ENCODE data around the gene ENAH. TPM values are rescaled to one million over a fixed set of nuclear protein-coding genes. Genes with fewer than 3 reads are reported as not detected.
A peak's percentile ranks its signal among the peaks of the same experiment; 100 is the strongest.
"Not testable (repeated sequence)": the region's sequence is repeated elsewhere in the genome, so short reads cannot be mapped to it uniquely, and the experiment has no call there.

The ENAH gene
- polyA plus RNA-seq (ENCODE audit: insufficient read length) = 146 TPM

DNA sequence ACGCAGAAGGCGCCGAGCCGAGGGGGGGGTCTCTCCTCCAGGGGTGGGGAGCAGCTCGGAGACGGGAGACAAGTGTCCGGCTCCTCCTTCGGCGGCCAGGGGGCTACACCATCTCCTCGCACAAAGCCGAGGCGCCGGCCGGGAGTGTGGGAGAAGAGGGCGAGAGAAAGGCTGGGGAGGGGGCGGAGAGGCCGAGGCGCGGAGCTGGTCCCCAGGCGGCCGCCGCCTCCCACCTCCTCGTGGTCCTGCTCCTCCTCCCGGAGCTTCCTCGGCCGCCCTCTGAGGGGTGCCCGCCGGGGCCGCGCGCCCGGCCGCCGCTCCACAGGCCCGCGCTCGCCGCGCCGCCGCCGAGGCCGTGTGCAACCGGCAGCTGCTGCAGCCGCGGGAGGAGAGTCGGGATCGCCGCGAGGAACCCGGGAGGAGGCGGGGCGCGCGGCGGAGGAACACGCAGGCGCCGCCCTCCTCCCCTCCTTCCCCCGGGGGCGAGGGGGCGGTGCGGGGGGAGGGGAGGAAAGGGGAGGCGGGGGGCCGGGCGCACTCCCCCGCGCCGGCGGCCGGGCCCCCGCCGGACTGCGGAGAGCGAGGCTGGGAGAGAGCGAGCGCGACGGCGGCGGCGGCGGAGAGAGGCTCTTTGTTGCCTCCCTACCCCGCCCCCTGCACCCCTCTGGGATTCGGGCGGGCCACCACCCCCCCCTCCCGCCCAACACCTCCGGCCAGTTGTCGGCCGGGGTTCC, at the start of gene ENAH:
Gene ENAH (minus strand): TSS at position 395 of the 734 bp plus-strand sequence. CDS start 433 bp downstream, outside the sequence.
- DNase-seq (ENCODE audit: low read depth) = no peak

DNA sequence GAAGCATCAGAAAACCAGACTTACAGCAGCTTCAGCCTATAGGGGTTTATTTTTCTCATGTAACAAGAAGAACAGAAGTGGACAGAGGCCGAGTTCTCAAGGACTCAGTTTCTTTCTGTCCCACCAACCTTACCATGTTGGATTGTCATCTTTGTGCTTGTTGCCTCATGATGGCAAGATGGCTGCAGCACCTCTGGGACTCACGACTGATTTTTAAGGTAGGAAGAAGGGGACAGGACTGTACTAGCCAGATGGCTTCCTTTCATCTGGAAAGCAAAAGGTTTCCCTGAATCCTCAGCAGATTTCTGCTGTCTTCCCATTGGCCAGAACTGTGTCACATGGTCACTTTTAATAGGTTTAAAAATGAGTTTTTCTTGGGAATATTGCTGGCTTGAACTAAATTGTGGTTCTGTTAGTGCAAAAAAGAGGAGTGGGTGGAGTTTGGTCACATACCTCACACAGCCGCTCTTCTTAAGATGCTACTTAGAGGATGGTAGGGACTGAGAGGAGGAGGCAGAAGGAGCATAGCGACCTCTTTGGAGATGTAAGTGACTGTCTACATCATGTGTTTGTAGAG, 48.1 kb upstream of the ENAH start:
- no peak for DNase-seq (ENCODE audit: low read depth)

DNA sequence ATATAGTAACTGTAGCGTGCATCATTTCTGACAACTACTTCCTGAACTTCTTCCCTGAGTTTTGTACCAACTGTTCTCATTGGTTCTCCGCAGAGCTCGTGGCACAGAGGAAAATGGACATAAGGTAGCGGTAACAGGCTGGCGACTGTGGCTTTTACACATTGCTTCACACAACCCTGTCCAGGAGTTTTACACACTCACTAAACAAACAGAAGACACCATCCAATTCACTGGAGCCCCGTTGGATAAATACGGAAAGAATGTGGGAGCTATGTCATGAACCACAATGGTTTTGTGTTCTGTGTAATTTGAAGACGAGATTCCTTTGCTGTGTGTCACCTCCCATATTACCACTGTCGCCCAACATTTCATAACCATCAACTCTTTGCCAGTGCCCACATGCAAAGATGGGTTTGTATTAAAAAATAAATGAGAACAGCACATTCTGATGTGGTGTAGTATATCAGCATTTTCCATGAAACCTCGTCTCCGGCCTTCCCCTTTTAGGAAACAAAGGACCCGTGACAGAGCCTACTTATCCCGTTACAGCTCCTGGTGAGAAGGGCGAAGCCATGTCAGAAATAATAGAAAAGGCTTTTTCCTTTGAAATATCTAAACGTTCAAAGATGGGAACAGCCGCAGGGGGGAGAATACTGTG, 47.4 kb upstream of the ENAH start:
- DNase-seq (ENCODE audit: low read depth) = no peak

DNA sequence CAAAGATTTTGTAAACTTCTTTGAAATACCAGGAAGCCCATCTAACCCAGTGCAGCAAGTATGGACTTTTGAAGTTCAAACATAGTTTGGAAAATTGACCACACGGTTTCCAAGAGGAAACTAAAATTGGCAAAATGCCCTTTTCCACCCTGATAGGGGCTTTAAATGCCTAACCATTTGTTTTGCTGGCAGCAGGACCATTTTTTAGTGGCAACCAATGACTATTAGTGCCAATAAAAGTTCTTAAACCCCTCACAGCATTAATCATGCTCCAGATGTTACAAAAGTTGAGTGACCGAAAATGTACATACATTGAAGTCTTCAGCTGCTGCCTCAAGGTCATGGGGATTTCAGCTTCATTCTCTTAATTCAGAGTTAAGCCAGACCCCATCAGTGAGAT, 46.4 kb upstream of the ENAH start:
- no peak for DNase-seq (ENCODE audit: low read depth)

DNA sequence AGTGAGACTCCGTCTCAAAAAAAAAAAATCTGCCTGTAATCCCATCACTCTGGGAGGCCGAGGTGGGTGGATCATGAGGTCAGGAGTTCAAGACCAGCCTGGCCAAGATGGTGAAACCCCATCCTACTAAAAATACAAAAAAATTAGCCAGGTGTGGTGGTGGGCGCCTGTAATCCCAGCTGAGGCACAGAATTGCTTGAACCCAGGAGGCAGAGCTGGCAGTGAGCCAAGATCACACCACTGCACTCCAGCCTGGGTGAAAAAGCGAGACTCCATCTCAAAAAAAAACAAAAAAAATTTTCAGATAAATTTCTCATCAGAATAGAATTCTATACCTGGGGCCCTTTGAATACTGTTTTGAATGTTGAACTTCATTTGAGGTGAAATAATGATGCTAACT, 45.3 kb upstream of the ENAH start:
- not testable (repeated sequence) for DNase-seq (ENCODE audit: low read depth)

DNA sequence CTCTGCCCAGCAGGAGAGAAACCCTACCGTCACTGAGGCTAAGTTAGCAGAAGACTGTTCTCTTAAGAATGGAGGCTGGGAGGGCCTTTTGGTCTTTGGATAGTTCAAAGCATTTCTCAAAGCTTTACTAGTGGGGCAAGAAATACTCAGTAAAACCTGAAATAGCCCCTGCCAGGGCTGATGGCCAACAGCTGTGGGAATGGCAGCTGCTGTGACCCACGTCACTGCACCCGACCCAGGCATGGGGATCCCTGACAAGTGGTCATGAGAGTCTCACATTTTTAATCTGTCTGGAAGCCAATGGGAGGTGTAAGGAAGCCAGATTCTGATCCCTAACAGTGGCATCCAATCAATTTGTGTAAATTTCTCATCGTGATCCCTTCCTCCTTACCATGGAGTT, 44.5 kb upstream of the ENAH start:
- no peak for DNase-seq (ENCODE audit: low read depth)

DNA sequence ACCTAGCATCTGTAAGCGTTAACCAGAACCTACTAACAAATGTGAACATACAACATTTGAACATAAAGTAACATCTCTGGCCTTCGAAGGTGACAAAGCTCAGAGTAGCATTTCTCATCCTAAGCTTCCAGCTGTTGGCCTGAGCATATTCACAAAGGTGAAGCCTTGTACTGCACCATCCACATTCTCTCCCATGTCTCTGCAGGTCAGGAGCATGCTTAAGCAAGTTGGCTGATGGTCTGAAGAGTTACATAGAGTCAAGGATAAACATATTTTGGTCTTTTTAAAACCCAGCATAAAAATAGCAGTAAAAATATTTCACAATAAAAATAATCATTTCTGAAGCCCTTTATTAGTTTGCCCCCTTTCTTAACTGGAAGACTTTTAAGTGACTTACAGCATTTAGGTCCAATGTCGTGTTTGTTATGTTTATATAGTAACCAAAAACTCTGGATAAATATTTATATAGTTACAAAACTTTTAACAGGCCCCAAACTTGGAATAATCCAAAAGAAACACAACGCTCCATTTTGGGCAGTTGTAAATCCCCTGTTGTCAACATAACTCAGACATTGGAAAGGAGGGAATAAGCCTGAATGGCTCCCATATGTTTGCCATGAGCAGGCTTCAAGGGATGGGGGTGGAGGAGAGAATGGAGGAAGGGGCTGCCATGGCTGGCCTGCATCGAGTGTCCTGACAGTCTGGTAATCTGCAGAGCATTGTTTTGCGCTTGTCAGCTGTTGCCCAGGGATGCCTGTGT, 42.8 kb upstream of the ENAH start:
- peak; percentile 76 for DNase-seq (ENCODE audit: low read depth)

DNA sequence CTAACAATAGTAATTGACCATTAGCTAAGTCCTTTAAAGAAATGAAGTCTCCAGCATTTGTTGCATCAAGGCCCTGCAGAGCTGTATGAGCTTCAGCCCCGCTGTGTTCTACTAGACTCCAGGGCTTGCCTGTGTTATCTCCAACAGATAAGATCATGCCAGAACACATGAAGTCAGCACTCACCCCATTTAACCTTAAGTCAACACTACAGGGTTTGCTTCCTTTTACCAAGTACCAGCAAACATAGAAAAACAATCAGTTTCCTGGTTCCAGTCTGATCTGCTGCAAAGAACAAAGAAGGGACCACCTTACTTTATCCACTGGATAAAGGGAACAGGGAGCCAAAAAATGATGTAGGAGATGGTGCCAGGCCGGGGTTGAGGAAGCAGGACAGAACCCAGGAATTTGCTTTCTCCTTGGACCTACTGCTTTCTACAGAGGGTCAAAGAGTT, 41.3 kb upstream of the ENAH start:
- no peak for DNase-seq (ENCODE audit: low read depth)

DNA sequence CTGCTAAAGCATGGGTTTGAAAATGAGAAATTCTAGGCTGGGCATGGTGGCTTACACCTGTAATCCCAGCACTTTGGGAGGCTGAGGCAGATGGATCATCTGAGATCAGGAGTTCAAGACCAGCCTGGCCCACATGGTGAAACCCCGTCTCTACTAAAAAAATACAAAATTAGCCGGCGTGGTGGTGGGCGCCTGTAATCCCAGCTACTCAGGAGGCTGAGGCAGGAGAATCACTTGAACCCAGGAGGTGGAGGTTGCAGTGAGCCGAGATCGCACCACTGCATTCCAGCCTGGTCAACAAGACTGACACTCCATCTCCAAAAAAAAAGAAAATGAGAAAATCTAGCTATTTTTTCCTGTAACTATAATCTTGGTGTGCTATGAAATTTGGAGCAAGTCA, 40.8 kb upstream of the ENAH start:
- not testable (repeated sequence) for DNase-seq (ENCODE audit: low read depth)

DNA sequence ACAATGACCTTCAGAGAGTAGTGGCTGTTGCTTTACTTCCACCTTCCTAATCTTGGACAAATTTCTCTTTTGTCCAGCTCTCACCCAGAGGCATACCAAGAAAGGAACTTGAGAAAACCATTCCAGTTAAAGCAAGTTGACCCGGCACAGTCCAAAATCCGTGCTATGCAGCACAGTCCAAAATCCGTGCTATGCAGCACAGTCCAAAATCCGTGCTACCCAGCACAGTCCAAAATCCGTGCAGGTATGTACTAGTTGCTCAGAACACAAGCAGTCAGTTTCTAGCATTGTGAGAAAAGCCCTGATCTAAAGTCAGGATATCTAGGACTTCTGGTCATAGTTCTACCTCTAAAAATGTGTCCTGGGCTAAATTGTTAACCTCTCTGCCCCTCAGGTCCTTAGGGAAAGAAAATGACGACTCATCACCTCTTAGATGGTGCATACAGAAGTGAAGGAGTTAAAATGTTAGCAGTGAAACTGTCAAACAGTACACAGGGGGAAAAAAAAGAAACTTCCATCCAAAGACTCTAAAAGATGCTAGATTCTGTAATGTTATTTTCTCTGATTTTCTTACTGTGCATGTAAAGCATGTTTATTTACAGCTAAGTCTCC, 40.3 kb upstream of the ENAH start:
- no peak for DNase-seq (ENCODE audit: low read depth)

DNA sequence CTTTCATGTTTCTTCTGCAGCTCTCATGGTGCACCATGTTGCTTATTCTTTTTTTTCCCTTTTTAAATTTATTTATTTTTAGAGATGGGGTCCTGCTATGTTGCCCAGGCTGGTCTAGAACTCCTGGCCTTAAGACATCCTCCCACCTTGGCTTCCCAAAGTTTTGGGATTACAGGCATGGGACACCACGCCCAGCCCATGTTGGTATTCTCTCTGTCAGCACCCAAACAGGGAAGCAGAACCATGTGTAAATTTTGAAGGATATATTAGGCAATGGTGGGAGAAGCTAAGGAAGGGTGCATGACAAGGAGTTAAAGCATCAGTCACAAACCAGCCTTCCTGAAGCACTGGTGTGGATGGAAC, 39.6 kb upstream of the ENAH start:
- no peak for DNase-seq (ENCODE audit: low read depth)

DNA sequence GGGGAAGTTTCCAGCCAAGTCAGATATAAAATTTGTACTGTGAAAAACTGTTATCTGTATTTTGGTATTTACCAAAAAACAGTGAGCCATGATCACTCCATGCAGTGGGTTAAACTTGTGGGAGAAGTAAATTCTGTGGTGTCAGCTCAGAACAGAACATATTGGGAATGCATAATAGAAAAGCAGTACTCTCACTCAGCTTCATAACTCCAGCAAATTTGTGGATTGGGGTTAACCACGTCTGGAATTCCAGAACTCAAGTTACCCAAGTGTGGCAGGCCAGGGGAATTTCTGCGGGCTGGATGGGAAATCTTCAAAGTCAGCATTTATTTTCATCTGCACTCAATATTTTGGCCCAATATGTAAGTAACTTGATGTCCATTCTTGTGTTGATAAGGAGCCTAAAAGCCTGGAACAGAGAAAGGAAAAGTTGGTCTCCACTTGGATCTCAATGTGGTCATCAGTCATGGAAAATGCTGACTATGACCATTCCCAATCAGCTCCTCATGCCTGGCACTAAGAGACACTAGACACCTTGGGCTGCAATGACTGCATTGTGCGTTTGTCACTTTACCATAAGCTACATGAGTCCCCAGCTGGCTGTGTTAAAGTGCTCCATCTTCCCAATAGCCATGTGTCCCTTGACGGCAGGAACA, 39.1 kb upstream of the ENAH start:
- no peak for DNase-seq (ENCODE audit: low read depth)

DNA sequence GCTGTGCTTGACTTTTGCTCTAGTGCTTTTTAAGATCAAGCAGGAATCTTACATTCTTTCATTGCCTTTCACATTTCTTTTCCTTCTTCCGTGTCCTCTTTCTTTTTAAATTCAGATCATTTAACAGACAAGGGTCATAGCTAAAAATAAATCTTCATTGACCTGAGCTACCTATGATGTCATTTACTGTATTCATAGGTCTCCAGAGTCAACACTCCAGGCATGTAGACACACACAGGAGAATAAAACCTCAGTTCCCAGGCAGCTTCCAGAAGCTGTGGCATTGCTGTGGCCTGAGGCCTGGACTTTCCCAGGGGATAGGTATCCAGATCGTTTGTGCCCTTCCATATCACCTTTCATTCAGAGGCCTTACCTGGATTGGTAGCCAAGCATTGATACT, 38.5 kb upstream of the ENAH start:
- DNase-seq (ENCODE audit: low read depth) = no peak

DNA sequence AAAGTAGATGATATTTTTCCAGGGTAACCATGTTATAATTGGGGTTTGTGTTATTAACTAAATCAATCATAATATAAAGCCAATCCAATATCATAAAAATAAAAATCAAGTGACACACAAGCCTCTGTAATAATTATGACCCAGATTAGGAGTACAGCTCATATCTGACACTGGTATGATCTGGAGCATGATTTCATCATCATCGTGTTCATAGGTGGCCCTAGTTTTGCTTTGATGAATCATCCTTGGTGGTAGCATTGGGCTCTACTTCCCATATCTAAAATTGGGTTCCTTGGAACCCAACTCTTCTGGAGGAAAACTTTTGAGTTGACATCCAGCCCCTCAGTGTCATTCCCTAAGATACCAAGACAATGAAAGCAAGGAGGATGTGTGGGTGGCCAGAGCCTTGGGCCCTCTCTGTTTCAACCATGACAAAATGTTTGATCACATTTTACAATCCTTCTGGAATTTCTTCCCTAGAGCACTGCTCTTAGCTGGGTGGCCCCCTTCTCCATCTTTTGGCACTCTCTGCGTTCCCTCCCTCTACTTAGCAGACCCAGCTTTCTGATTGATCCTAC, 37.0 kb upstream of the ENAH start:
- no peak for DNase-seq (ENCODE audit: low read depth)

DNA sequence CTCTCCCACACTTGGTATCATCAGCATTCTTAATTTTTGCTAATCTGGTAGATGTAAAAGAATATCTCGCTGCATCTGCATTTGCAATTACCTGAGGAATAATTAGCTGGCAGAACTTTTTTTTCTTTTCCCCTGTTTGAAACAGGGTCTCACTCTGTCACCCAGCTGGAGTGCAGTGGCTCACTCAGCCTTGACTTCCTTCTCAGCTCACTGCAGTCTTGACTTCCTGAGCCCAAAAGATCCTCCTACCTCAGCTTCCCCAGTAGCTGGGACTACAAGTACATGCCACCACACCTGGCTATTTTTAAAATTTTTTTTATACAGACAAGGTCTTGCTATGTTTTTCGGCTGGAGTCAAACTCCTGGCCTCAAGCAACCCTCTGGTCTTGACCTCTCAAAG, 35.4 kb upstream of the ENAH start:
- no peak for DNase-seq (ENCODE audit: low read depth)

DNA sequence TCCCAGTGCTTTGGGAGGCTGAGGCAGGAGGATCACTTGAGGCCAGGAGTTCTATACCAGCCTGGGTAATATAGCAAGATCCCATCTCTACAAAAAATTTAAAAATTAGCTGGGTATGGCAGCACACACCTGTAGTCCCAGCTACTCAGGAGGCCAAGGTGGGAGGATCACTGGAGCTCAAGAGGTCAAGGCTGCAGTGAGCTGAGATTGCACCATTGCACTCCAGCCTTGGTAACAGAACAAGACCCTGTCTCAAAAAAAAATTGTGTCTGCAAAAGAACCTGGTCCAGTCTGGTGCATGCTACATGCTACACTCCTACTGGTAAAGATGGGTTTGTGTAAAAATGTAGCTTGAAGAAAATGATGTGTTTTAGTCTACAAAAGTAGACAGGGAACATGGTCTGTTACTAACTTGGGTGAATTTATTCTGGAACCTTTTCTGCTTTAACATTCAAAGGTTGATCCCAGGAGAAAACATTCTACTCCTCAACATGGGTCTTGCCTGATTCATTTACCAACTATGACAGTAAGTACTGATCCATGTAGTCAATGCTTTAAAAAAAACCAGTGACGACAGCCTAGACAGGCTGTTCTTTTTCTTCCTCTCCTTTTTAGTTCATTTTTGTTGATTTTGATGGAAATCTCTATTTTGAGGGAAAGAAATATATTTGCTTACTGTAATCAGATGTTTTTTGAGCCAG, 32.7 kb upstream of the ENAH start:
- DNase-seq (ENCODE audit: low read depth) = no peak

DNA sequence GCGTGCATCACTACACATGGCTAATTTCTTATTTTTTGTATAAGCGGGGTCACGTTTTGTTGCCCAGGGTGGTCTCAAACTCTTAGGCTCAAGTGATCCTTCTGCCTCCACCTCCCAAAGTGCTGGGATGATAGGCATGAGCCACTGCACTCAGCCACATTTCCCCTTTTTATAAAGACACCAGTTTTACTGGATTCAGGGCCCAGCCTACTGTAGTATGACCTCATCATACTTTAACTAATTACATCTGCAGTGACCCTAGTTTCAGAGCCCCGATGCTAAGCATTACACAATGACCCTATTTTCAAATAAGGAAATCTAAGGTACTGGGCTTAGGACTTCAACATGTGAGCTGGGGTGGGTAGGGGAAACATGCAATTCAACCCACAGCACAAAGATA, 31.8 kb upstream of the ENAH start:
- DNase-seq (ENCODE audit: low read depth) = no peak

DNA sequence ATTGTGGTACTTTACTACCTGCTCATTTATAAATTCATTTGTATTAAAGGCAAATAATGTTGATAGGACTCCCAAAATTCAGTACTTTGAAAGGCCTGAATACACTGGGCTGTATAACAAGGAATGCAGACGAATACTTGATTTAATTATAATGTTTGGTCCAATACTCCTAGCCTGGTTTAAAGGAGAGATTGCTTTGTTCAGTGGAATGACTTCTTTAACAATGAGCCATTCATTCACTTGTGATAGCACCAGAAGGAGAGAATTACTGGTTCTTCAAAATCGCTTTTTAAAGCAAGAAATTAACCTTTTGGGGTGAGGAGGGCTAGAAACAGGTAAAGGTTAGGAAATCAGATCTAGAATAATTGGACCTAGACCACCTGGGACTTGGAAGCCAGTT, 28.3 kb upstream of the ENAH start:
- DNase-seq (ENCODE audit: low read depth) = no peak

DNA sequence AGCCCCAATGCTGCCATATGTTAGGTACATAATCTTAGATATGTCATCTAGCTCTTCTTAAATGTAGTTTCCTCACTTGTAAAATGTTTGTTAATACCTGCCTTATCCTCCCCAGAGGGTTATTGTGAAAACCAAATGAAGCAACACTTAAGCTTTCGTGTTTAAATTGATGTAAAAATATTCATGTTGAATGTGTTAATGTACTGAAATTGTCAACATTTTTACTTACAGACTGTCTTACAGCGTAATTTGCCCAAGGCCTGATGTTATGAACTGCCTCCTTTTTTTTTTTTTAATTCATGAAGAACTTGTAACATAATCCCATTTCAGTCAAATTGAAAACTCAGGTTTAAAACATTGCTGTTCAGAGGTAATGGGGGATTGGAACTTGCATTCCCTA, 25.6 kb upstream of the ENAH start:
- no peak for DNase-seq (ENCODE audit: low read depth)

DNA sequence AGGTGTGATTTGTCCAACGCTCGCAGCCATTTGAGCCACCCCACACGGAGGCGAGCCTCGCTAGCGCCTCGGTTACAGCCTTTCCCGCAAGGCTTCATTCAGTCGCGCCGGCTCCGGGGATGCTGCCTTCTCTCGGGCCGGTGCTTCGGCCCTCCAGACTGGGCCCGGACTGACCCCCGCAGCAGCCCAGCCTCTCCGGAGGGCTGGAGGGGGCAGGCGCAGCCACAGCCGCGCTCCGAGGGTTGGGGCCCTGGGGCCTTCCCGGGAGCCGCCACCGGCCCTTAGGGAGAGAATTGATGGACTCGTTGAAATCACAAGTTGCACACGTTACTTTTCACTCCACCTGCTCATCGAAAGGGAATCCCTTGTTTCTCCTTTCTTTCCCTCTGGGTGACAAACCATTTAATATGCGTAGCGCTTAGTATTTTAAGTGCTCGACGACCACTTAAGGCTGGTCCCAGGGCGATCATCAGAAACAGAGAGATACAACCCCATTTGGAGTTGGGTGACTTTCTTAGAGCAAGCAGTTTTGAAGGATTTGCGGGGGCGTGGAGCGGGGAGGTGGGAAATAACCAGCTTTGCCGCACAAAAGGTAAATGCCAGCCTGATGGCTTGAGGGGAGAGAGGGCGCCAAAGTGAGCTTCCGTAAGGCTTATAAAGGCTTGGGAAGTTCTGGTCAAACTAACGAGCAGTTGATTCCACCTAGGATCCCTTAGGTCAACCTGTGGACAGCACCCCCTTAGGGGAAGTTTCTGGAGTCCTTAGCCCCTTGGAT, 24.6 kb upstream of the ENAH start:
- no peak for DNase-seq (ENCODE audit: low read depth)
